Panc1 (cell line): ENCODE results near the gene BRICD5. TPM values are rescaled to one million over a fixed set of nuclear protein-coding genes. Genes with fewer than 3 reads are reported as not detected.

Experiments used
- ATAC-seq: fragments of 200-7000 bp; cut with Tn5 transposase; 2 replicates; pipeline ENCODE4 v1.9.1; 2020; ENCODE audit warnings: mild to moderate bottlenecking, moderate library complexity
- BruUV-seq: library from RNA; stranded (reverse); fragments of 400-500 nt; replicated peaks from 2 replicates; lab custom pipeline; 2021; lab: Mats Ljungman, UMichigan
- CTCF ChIA-PET: fragments of 300-600 bp; sonication (Branson Sonifier 250); formaldehyde crosslinking; loops from one replicate; lab custom pipeline; 2022; ENCODE audit warnings: antibody characterized with exemption; lab: Charles Lee
- POLR2A ChIA-PET: fragments of 300-600 bp; sonication (Branson Sonifier 250); formaldehyde crosslinking; loops from one replicate; lab custom pipeline; 2022; ENCODE audit warnings: antibody characterized with exemption; lab: Charles Lee
- DNase-seq: peaks from one replicate; pipeline ENCODE4 v3.0.0-alpha.2; 2010; ENCODE audit warnings: low read depth, low spot score
- H3K27ac ChIP-seq: 2 replicates; pipeline ENCODE4 v1.5.1; 2011; ENCODE audit warnings: mild to moderate bottlenecking, low read length, inconsistent platforms
- H3K27me3 ChIP-seq: fragments of 200-500 bp; sonication (Bioruptor generic); 2 replicates; pipeline ENCODE4 v1.6.0; 2014; ENCODE audit warnings: low read length, inconsistent platforms; ENCODE audit not compliant: control insufficient read depth, insufficient read depth
- H3K36me3 ChIP-seq: fragments of 200-500 bp; sonication (Bioruptor generic); 2 replicates; pipeline ENCODE4 v1.5.1; 2014; ENCODE audit warnings: inconsistent platforms, mild to moderate bottlenecking, low read length, moderate library complexity; ENCODE audit not compliant: control insufficient read depth, insufficient read depth
- H3K4me1 ChIP-seq: 2 replicates; pipeline ENCODE4 v1.5.1; 2011; ENCODE audit warnings: inconsistent platforms, mild to moderate bottlenecking, low read length, moderate library complexity; ENCODE audit not compliant: control insufficient read depth, insufficient read depth
- H3K4me3 ChIP-seq, 2 experiments: 2 replicates each; pipeline ENCODE4 v1.5.1; 2011 to 2012; ENCODE audit warnings: low read depth in 2 of 2, low read length in 2 of 2, mild to moderate bottlenecking in 2 of 2, inconsistent platforms in 1 of 2, moderate library complexity in 1 of 2
- H3K9me3 ChIP-seq: fragments of 200-500 bp; sonication (Bioruptor generic); 2 replicates; pipeline ENCODE4 v1.5.1; 2014; ENCODE audit warnings: low read depth, mild to moderate bottlenecking, inconsistent platforms, low read length, moderate library complexity; ENCODE audit not compliant: control insufficient read depth, insufficient read depth
- CTCF ChIP-seq: fragments of 450-650 bp; IDR thresholded peaks from 2 replicates; pipeline ENCODE4 v1.5.1; 2017; ENCODE audit warnings: mild to moderate bottlenecking
- POLR2AphosphoS5 ChIP-seq: IDR thresholded peaks from 2 replicates; pipeline ENCODE4 v1.6.1; 2012; ENCODE audit warnings: mild to moderate bottlenecking, low read depth, low read length, moderate library complexity
- REST ChIP-seq, 2 experiments: IDR thresholded peaks; 2 replicates each; pipeline ENCODE4 v1.6.1; 2011 to 2012; ENCODE audit warnings: low read depth in 2 of 2, control low read depth in 1 of 2, low read length in 1 of 2, mild to moderate bottlenecking in 1 of 2, moderate library complexity in 1 of 2; ENCODE audit not compliant: insufficient read depth in 1 of 2
- SIN3A ChIP-seq: IDR thresholded peaks from 2 replicates; pipeline ENCODE4 v1.6.1; 2012; ENCODE audit warnings: low read depth, mild to moderate bottlenecking, low read length, moderate library complexity, borderline replicate concordance; ENCODE audit not compliant: insufficient read depth
- TCF7L2 ChIP-seq: IDR thresholded peaks from 2 replicates; pipeline ENCODE4 v1.6.1; 2011; ENCODE audit warnings: mild to moderate bottlenecking, low read depth, low read length, inconsistent platforms
- in situ Hi-C: cut with HindIII; loops from 2 replicates; pipeline ENCODE4 v1.10.0; 2016; ENCODE audit warnings: low sequenced_read_pairs, low pct_unique_long_range_greater_than_20kb
- intact Hi-C: fragments of 100-400 bp; cut with micrococcal nuclease; formaldehyde crosslinking; loops from one replicate; pipeline ENCODE4 v1.10.0; 2022; ENCODE audit not compliant: unreplicated experiment
- total RNA-seq: library from RNA; stranded (reverse); gene quantifications from one replicate; pipeline ENCODE4 v1.2.1, GENCODE V29; 2021; ENCODE audit not compliant: unreplicated experiment

BRICD5 gene
- total RNA-seq, 1 experiment from 2014 or later = 8.7 TPM

- Histone ChIP-seq H3K9me3 (no peaks in the 10 kb centered on the region), H3K36me3 (peaks cover 3% of the 10 kb centered on the region; the same call in 1 of the 2 replicates), H3K4me1 (peaks cover 37% of the 10 kb centered on the region), H3K4me3 (no peak overlapping the region), H3K27me3 (no peaks in the 10 kb centered on the region), H3K27ac (no peak overlapping the region)
- intact Hi-C loops (no loop called here), in situ Hi-C loops (no loop called here)
- ATAC-seq (no peak), DNase-seq (no peak)
- BruUV-seq = no TSS peak
- ChIA-PET POLR2A (no interaction called here), CTCF (no interaction called here)
- TF ChIP-seq TCF7L2 = no peak
- no peak for TF ChIP-seq POLR2AphosphoS5
- no peak for TF ChIP-seq CTCF
- no peak for TF ChIP-seq SIN3A
- TF ChIP-seq REST (IDR thresholded peaks at IDR 0.05; ENCODE audit: insufficient read depth in 1 of 2, low read depth in 2 of 2, low read length in 1 of 2) = no peak
These were observed 1.9 kb downstream of the BRICD5 start for GRCh38 chr16:2208772-2209171.

GRCh38 chr16:2208308-2208707, 2.4 kb downstream of the BRICD5 start:
- intact Hi-C loops = no loop called here
- Histone ChIP-seq H3K27ac (no peak overlapping the region), H3K27me3 (no peaks in the 10 kb centered on the region), H3K4me1 (peaks cover 37% of the 10 kb centered on the region), H3K36me3 (no peaks in the 10 kb centered on the region; the same call in 1 of the 2 replicates), H3K9me3 (no peaks in the 10 kb centered on the region), H3K4me3 (no peak overlapping the region)
- in situ Hi-C loops = no loop called here
- no TSS peak for BruUV-seq
- CTCF ChIA-PET = no interaction called here
- no peak for DNase-seq
- POLR2A ChIA-PET = interaction anchor here (0.5 kb wide), 1 partner anchor 769 kb away, joined by 10 read pairs; no protein-coding TSS in a partner anchor
- no peak for TF ChIP-seq TCF7L2
- TF ChIP-seq CTCF = no peak
- no peak for TF ChIP-seq SIN3A
- TF ChIP-seq REST (IDR thresholded peaks at IDR 0.05; ENCODE audit: insufficient read depth in 1 of 2, low read depth in 2 of 2, low read length in 1 of 2) = no peak
- TF ChIP-seq POLR2AphosphoS5 = no peak
- no peak for ATAC-seq
